ENCODE measurements around the gene KLHL35.

The KLHL35 gene

DNA sequence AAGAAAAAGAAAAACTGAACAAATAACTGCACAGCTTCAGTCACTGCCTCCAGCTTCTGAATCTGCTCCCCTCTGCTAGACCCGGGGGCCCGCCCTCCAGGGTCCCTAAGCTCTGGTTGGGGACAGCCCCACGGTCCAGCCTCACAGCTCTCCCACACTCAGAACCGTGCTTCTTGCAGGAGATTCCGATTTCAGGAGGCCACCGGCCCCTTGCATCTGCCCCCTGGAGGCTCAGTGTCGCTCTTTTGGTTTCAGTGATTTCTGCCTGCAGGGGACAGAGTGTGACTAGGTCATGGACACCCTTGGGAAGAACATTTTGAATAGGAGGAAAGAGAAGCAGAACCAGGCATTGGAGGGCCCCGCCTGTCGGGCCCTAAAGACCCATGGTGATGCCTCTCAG lies 56.8 kb downstream of the KLHL35 start:
- TF ChIP-seq, protein P1, sequence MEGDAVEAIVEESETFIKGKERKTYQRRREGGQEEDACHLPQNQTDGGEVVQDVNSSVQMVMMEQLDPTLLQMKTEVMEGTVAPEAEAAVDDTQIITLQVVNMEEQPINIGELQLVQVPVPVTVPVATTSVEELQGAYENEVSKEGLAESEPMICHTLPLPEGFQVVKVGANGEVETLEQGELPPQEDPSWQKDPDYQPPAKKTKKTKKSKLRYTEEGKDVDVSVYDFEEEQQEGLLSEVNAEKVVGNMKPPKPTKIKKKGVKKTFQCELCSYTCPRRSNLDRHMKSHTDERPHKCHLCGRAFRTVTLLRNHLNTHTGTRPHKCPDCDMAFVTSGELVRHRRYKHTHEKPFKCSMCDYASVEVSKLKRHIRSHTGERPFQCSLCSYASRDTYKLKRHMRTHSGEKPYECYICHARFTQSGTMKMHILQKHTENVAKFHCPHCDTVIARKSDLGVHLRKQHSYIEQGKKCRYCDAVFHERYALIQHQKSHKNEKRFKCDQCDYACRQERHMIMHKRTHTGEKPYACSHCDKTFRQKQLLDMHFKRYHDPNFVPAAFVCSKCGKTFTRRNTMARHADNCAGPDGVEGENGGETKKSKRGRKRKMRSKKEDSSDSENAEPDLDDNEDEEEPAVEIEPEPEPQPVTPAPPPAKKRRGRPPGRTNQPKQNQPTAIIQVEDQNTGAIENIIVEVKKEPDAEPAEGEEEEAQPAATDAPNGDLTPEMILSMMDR (IDR thresholded peaks at IDR 0.05; ENCODE audit: insufficient read depth, low read depth, low read length, missing control alignments), result no peak
- H3K4me3 ChIP-seq (ENCODE audit: low read length), result no peak overlapping the region
- DNase-seq (ENCODE audit: low read depth), result no peak

DNA sequence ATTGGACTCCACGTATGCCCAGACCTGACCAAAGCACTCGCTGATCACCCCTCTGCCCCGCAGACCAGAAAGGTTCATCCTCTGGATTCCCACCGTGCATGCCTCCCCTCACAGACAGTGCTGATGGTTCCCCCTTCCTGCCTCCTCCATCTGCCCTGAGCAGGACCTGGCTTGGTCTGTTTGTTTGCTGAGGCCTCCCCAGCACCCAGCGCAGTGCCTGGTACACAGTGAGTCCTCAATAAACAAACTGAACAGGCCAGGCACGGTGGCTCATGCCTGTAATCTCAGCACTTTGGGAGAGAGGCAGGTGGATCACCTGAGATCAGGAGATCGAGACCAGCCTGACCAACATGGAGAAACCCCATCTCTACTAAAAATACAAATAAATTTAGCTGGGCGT lies 57.4 kb downstream of the KLHL35 start:
- no peak for DNase-seq (ENCODE audit: low read depth)
- H3K4me3 ChIP-seq (ENCODE audit: low read length), result no peak overlapping the region
- TF ChIP-seq, protein P1 (IDR thresholded peaks at IDR 0.05; ENCODE audit: insufficient read depth, low read depth, low read length, missing control alignments), result no peak

DNA sequence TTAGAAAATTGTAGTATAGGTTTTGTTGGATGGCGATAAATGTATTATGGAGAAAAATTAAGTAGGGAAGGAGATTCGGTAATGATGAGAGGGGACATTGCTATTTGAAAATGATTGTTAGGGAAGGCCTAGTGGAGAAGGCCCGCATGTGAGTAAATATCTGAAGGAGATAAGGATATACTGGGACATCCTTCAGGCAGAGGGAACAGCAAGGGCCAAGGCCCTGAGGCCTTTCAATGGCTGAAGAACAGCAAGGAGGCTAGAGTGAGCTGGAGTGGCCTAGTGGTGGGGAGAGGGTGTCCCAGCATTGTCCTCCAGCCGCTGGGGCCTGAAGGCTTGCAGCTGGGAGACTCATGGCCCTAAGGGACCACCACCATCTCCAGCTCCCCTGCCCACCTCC lies 58.4 kb downstream of the KLHL35 start:
- no peak for DNase-seq (ENCODE audit: low read depth)
- H3K4me3 ChIP-seq (ENCODE audit: low read length), result no peak overlapping the region
- TF ChIP-seq, protein P1 (IDR thresholded peaks at IDR 0.05; ENCODE audit: insufficient read depth, low read depth, low read length, missing control alignments), result no peak

DNA sequence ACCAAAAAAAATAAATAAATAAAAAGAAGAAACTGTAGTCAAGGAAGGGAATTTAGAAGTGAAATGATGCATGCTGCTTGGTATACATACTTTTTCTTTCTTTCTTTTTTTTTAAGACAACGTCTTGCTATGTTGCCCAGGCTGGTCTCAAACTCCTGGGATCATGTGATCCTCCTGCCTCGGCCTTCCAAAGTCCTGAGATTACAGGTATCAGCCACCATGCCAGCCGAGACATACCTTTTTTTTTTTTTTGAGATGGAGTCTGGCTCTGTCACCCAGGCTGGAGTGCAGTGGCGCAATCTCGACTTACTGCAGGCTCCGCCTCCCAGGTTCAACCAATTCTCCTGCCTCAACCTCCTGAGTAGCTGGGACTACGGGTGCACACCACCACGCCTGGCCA lies 59.8 kb downstream of the KLHL35 start:
- DNase-seq (ENCODE audit: low read depth), result no peak
- TF ChIP-seq, protein P1 (IDR thresholded peaks at IDR 0.05; ENCODE audit: insufficient read depth, low read depth, low read length, missing control alignments), result no peak

More for the DNA sequence above, 59.8 kb downstream of the KLHL35 start:
- H3K4me3 ChIP-seq (ENCODE audit: low read length), result no peak overlapping the region

All from epithelial cell of esophagus (primary cell).